Measurements from ENCODE around the gene GSTO1.
A peak's percentile ranks its signal among the peaks of the same experiment; 100 is the strongest.

The GSTO1 gene

DNA sequence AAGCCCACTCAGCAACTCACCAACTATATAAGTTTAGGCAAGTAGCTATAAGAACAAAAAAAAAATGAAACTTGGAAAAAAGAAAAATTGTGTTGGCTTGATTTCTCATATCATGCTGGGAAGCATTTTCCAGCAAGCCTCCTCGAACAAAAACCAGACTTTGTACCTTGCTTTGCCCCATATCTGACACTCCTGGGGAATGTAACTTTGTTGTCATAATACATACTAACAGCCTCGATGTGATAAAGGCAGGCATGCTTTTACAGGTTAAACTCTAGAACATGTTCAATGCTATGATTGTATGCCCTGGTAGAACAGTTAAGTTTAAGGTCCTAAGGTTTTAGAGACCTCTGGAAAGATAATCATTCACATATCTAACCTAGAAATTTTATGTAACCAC lies 34.2 kb upstream of the GSTO1 start:
- no peak for DNase-seq (ENCODE audit: extremely low read depth, insufficient read length)
- TF ChIP-seq, protein P1, sequence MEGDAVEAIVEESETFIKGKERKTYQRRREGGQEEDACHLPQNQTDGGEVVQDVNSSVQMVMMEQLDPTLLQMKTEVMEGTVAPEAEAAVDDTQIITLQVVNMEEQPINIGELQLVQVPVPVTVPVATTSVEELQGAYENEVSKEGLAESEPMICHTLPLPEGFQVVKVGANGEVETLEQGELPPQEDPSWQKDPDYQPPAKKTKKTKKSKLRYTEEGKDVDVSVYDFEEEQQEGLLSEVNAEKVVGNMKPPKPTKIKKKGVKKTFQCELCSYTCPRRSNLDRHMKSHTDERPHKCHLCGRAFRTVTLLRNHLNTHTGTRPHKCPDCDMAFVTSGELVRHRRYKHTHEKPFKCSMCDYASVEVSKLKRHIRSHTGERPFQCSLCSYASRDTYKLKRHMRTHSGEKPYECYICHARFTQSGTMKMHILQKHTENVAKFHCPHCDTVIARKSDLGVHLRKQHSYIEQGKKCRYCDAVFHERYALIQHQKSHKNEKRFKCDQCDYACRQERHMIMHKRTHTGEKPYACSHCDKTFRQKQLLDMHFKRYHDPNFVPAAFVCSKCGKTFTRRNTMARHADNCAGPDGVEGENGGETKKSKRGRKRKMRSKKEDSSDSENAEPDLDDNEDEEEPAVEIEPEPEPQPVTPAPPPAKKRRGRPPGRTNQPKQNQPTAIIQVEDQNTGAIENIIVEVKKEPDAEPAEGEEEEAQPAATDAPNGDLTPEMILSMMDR (IDR thresholded peaks at IDR 0.05; ENCODE audit: insufficient read depth, low read length, poor library complexity, severe bottlenecking) = no peak
- H3K27me3 ChIP-seq (replicated peaks; ENCODE audit: control insufficient read depth, insufficient read depth, low read length) = no peaks in the 10 kb centered on the region
- no peaks in the 10 kb centered on the region for H3K36me3 ChIP-seq (ENCODE audit: control insufficient read depth, insufficient read depth, low read length)
- H3K4me3 ChIP-seq (replicated peaks; ENCODE audit: low read depth, low read length) = no peak overlapping the region

DNA sequence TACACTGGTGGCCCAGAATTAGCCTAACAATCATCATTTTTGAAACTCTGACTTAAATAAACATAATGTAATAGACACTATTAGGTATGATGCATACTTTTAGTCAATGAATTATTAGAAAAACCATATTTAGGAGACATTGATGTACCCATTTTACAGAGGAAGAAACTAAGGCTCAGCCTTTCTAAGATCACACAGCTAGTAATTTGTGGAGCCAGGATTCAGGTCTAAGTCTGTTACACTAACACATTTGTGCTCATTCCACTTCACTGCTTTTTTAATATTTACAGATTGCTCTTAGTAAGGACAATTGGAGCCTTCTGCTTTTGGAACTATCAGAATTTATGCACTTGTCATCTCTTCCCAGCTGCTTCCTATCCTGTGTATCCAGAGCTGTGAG lies 31.4 kb upstream of the GSTO1 start:
- DNase-seq (ENCODE audit: extremely low read depth, insufficient read length) = no peak

DNA sequence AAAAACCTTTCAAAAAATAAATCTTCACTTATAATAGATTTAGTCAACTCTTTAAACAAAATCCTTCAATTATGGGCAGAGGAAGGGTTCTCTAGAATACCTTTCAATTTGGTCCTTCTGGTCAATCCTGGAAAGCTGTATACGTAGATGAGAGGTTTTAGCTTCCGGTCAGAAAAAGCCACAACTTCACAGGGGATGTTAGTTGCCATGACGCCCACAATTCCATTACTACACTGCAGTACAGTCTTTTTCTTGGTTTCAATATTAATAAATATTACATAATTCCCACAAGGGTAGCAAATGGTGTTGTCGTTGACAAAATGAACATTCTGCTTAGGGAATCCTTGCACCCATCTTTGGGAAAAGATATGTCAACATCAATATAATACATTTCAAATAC lies 24.2 kb upstream of the GSTO1 start:
- no peaks in the 10 kb centered on the region for H3K27me3 ChIP-seq (replicated peaks; ENCODE audit: control insufficient read depth, insufficient read depth, low read length)
- DNase-seq (ENCODE audit: extremely low read depth, insufficient read length) = no peak
- H3K4me3 ChIP-seq (replicated peaks; ENCODE audit: low read depth, low read length) = no peak overlapping the region
- H3K36me3 ChIP-seq (ENCODE audit: control insufficient read depth, insufficient read depth, low read length) = no peaks in the 10 kb centered on the region
- TF ChIP-seq, protein P1 (IDR thresholded peaks at IDR 0.05; ENCODE audit: insufficient read depth, low read length, poor library complexity, severe bottlenecking) = no peak

More for the DNA sequence above, 31.4 kb upstream of the GSTO1 start:
- Histone ChIP-seq H3K4me3 (replicated peaks; ENCODE audit: low read depth, low read length) (no peak overlapping the region), H3K36me3 (ENCODE audit: control insufficient read depth, insufficient read depth, low read length) (no peaks in the 10 kb centered on the region), H3K27me3 (replicated peaks; ENCODE audit: control insufficient read depth, insufficient read depth, low read length) (no peaks in the 10 kb centered on the region)
- TF ChIP-seq, protein P1 (IDR thresholded peaks at IDR 0.05; ENCODE audit: insufficient read depth, low read length, poor library complexity, severe bottlenecking) = no peak

DNA sequence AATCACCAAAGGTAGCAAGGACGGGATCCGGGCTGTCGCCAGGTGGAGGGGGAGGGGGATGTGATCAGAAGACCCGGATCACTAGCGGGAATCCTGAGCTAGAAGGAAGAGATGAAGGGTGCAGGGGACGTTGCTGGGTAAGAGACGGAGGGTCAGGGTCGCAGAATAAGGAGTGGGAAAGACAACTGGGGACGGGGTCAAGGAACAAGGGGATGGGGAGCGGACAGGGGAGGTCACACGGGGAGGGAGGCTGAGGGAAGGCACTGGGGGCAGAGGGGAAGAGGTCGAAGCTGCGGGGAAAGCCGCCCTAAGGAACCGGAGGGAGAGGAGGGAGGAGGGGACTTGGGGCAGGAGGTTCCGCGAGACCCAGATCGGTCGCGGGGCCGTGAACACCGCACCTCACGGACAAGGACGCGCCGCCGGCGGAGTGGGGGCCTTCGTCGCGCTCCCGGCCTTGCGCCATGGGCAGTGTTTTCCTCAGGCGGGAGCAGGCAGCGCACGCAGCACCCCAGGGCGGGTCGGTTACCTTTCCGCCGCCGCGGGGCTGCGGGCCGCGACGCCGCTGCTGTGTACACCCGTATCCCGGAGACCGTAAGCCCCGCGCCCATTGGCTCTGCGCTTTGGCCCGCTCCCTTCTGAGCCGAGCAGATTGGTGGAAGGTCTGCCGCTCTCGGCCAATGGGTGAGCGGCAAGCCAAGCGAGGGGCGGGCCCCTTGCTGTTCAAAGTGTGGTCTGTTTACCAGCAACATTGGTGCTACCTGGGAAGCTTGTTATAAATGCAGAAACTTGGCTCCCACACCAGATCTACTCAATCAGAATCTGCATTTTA lies 22.7 kb upstream of the GSTO1 start, which contains the start of gene CFAP43:
TSS of gene CFAP43 (minus strand) at position 581 of the 829 bp plus-strand sequence. CDS start at position 463, 118 bp downstream.
- DNase-seq (ENCODE audit: extremely low read depth, insufficient read length) = peak; percentile 94
- Histone ChIP-seq H3K36me3 (ENCODE audit: control insufficient read depth, insufficient read depth, low read length) (no peaks in the 10 kb centered on the region), H3K27me3 (replicated peaks; ENCODE audit: control insufficient read depth, insufficient read depth, low read length) (no peaks in the 10 kb centered on the region), H3K4me3 (replicated peaks; ENCODE audit: low read depth, low read length) (peak within 1 kb of the TSS; percentile 86)
- TF ChIP-seq, protein P1 (IDR thresholded peaks at IDR 0.05; ENCODE audit: insufficient read depth, low read length, poor library complexity, severe bottlenecking) = no peak

DNA sequence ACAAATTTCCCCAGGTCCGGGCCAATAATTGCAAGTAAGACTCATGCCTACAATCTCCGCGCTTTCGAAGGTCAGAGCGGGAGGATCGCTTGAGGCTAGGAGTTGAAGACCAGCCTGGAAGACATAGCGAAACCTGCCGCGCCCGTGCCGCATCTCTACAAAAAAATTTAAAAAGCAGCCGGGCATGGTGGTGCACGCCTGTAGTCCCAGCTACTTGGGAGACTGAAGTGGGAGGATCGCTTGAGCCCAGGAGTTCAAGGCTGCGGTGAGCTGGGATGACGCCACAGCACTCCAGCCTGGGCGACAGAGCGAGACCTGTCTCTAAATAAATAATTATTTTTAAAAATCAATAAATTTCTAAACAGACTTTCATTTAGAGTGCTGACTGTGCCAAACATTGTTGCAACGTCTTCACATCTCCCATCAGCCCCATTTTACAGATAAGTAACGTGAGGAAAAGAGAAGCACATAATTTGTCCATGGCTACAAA lies 22.0 kb upstream of the GSTO1 start:
- Histone ChIP-seq H3K36me3 (ENCODE audit: control insufficient read depth, insufficient read depth, low read length) (no peaks in the 10 kb centered on the region), H3K4me3 (replicated peaks; ENCODE audit: low read depth, low read length) (peak overlapping the region; percentile 86), H3K27me3 (replicated peaks; ENCODE audit: control insufficient read depth, insufficient read depth, low read length) (no peaks in the 10 kb centered on the region)
- TF ChIP-seq, protein P1 (IDR thresholded peaks at IDR 0.05; ENCODE audit: insufficient read depth, low read length, poor library complexity, severe bottlenecking) = no peak
- DNase-seq (ENCODE audit: extremely low read depth, insufficient read length) = no peak
